ENCODE data around the gene RPP21.

Gene RPP21

GRCh38 chr6:30378290-30378937 is 33.5 kb downstream of the RPP21 start:
- DNase-seq (ENCODE audit: low spot score) (peak; percentile 57), FAIRE-seq (no peak)

GRCh38 chr6:30380464-30380863 is 35.5 kb downstream of the RPP21 start:
- no peak for DNase-seq (ENCODE audit: low spot score)
- no peak for FAIRE-seq

GRCh38 chr6:30386166-30386565 is 41.2 kb downstream of the RPP21 start:
- FAIRE-seq, result no peak
- DNase-seq (ENCODE audit: low spot score), result no peak

- FAIRE-seq (no peak), DNase-seq (ENCODE audit: low spot score) (no peak)
Observed at GRCh38 chr6:30391240-30391639, 46.3 kb downstream of the RPP21 start.

- FAIRE-seq (no peak), DNase-seq (ENCODE audit: low spot score) (no peak)
Observed at GRCh38 chr6:30394139-30394538, 49.2 kb downstream of the RPP21 start.
